PC-3 (cell line): ENCODE data around the gene FOXN3. TPM values are rescaled to one million over a fixed set of nuclear protein-coding genes. Genes with fewer than 3 reads are reported as not detected.

ENCODE experiments used
- ATAC-seq: fragments of 200-7000 bp; cut with Tn5 transposase; 2 replicates; pipeline ENCODE4 v1.9.1; 2020; ENCODE audit warnings: mild to moderate bottlenecking, moderate library complexity
- BruUV-seq: library from RNA; stranded (reverse); fragments of 400-500 nt; replicated peaks from 2 replicates; lab custom pipeline; 2021; lab: Mats Ljungman, UMichigan
- CTCF ChIA-PET: fragments of 300-600 bp; sonication (Branson Sonifier 250); formaldehyde crosslinking; loops from one replicate; lab custom pipeline; 2022; ENCODE audit warnings: antibody characterized with exemption; lab: Charles Lee
- POLR2A ChIA-PET: fragments of 300-600 bp; sonication (Branson Sonifier 250); formaldehyde crosslinking; loops from one replicate; lab custom pipeline; 2022; ENCODE audit warnings: antibody characterized with exemption; ENCODE audit not compliant: unreplicated experiment; lab: Charles Lee
- DNase-seq: peaks from one replicate; pipeline ENCODE4 v3.0.0-alpha.2; 2015
- H2AFZ ChIP-seq: fragments of 300-600 bp; sonication (generic); 2 replicates; pipeline ENCODE4 v1.6.0; 2016; ENCODE audit warnings: antibody characterized with exemption, low read length
- H3F3A ChIP-seq: fragments of 300-600 bp; sonication (generic); one replicate; pipeline ENCODE4 v1.6.0; 2017; ENCODE audit warnings: antibody characterized with exemption, low read length, control low read depth, mild to moderate bottlenecking; ENCODE audit not compliant: unreplicated experiment
- H3K27ac ChIP-seq: fragments of 300-600 bp; sonication (generic); 2 replicates; pipeline ENCODE4 v1.5.1; 2016; ENCODE audit warnings: mild to moderate bottlenecking, low read length
- H3K27me3 ChIP-seq: fragments of 300-600 bp; sonication (generic); 2 replicates; pipeline ENCODE4 v1.6.1; 2016; ENCODE audit warnings: low read length, mixed read lengths
- H3K36me3 ChIP-seq: fragments of 300-600 bp; sonication (generic); 2 replicates; pipeline ENCODE4 v1.6.1; 2016; ENCODE audit warnings: low read depth, mixed run types, low read length, mixed read lengths
- H3K4me1 ChIP-seq: fragments of 300-600 bp; sonication (generic); 2 replicates; pipeline ENCODE4 v1.5.1; 2016; ENCODE audit warnings: low read length; ENCODE audit not compliant: insufficient read depth
- H3K4me2 ChIP-seq: fragments of 300-600 bp; sonication (generic); 2 replicates; pipeline ENCODE4 v1.6.0; 2016; ENCODE audit warnings: low read length
- H3K4me3 ChIP-seq: fragments of 300-600 bp; sonication (generic); 2 replicates; pipeline ENCODE4 v1.5.1; 2016; ENCODE audit warnings: mild to moderate bottlenecking, low read length, mixed read lengths
- H3K79me2 ChIP-seq: fragments of 300-600 bp; sonication (generic); 2 replicates; pipeline ENCODE4 v1.6.1; 2017; ENCODE audit warnings: low read length, mixed read lengths
- H3K9ac ChIP-seq: fragments of 300-600 bp; sonication (generic); 2 replicates; pipeline ENCODE4 v1.6.0; 2016; ENCODE audit warnings: mild to moderate bottlenecking, low read length
- H3K9me2 ChIP-seq: fragments of 300-600 bp; sonication (generic); replicated peaks from 2 replicates; pipeline ENCODE4 v1.6.1; 2016; ENCODE audit warnings: mixed run types, low read length, mixed read lengths
- H3K9me3 ChIP-seq: fragments of 300-600 bp; sonication (generic); 2 replicates; pipeline ENCODE4 v1.6.1; 2016; ENCODE audit warnings: low read length, mixed read lengths
- H4K20me1 ChIP-seq: fragments of 300-600 bp; sonication (generic); 2 replicates; pipeline ENCODE4 v1.6.1; 2016; ENCODE audit warnings: low read length, mixed read lengths
- EZH2 ChIP-seq: fragments of 300-600 bp; sonication (generic); IDR thresholded peaks from one replicate; pipeline ENCODE4 v1.6.1; 2017; ENCODE audit warnings: antibody characterized with exemption, mild to moderate bottlenecking, low read length; ENCODE audit not compliant: unreplicated experiment
- EZH2phosphoT487 ChIP-seq: fragments of 300-600 bp; sonication (generic); IDR thresholded peaks from 2 replicates; pipeline ENCODE4 v1.6.1; 2018; ENCODE audit warnings: mild to moderate bottlenecking, antibody characterized with exemption, low read length, borderline replicate concordance
- intact Hi-C: fragments of 100-400 bp; cut with micrococcal nuclease; formaldehyde crosslinking; loops from 2 replicates; pipeline ENCODE4 v1.9.0; 2023
- total RNA-seq: library from RNA; depleted of rRNA; stranded (reverse); fragments of >200 nt; gene quantifications from 2 replicates; pipeline ENCODE4 v1.2.3, GENCODE V29; 2014
- TF ChIP-seq, protein P1 (sequence below): fragments of 300-600 bp; sonication (generic); conservative IDR thresholded peaks from 2 replicates; pipeline ENCODE4 v1.5.1; 2017; ENCODE audit warnings: antibody characterized with exemption, low read depth, mild to moderate bottlenecking, low read length

FOXN3 gene
- total RNA-seq, 1 experiment from 2014 or later: 13.3 TPM

DNA sequence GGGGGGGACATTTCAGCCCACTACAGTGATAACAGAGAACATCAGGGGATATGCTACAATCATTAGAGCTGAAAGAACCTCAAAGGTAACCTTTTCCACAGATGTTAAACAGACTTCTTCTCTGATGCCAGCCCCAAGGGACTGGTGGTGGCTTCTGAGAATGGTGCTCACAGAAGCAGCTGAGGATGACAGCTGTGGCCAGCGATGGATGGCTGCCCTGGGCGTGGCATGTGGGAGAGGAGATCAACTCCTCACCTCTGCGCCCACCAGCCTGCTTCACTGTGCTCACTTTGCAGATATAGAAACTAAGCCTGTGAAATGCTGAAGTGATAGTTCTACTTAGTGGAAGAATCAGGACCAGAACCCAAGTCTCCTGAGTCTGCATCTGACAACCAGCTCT, 33.0 kb downstream of the FOXN3 start:
- peaks cover 3% of the 10 kb centered on the region; the same call in 1 of the 2 replicates for H3K36me3 ChIP-seq
- H4K20me1 ChIP-seq: no peaks in the 10 kb centered on the region
- no peaks in the 10 kb centered on the region for H3K9me2 ChIP-seq
- no peak overlapping the region for H3K27ac ChIP-seq
- POLR2A ChIA-PET: no interaction called here
- H3K9ac ChIP-seq: no peak overlapping the region
- H3K9me3 ChIP-seq: no peaks in the 10 kb centered on the region
- TF ChIP-seq EZH2 (no peak), EZH2phosphoT487 (no peak)
- TF ChIP-seq, protein P1, sequence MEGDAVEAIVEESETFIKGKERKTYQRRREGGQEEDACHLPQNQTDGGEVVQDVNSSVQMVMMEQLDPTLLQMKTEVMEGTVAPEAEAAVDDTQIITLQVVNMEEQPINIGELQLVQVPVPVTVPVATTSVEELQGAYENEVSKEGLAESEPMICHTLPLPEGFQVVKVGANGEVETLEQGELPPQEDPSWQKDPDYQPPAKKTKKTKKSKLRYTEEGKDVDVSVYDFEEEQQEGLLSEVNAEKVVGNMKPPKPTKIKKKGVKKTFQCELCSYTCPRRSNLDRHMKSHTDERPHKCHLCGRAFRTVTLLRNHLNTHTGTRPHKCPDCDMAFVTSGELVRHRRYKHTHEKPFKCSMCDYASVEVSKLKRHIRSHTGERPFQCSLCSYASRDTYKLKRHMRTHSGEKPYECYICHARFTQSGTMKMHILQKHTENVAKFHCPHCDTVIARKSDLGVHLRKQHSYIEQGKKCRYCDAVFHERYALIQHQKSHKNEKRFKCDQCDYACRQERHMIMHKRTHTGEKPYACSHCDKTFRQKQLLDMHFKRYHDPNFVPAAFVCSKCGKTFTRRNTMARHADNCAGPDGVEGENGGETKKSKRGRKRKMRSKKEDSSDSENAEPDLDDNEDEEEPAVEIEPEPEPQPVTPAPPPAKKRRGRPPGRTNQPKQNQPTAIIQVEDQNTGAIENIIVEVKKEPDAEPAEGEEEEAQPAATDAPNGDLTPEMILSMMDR: no peak
- intact Hi-C loops: no loop called here
- H3K79me2 ChIP-seq: no peaks in the 10 kb centered on the region
- CTCF ChIA-PET: no interaction called here
- no peaks in the 10 kb centered on the region for H3K27me3 ChIP-seq
- H2AFZ ChIP-seq: no peak overlapping the region
- H3F3A ChIP-seq: no peaks in the 10 kb centered on the region
- no peak overlapping the region for H3K4me3 ChIP-seq
- H3K4me2 ChIP-seq: no peak overlapping the region
- no peak for DNase-seq
- no TSS peak for BruUV-seq
- H3K4me1 ChIP-seq: no peaks in the 10 kb centered on the region
- ATAC-seq: no peak

DNA sequence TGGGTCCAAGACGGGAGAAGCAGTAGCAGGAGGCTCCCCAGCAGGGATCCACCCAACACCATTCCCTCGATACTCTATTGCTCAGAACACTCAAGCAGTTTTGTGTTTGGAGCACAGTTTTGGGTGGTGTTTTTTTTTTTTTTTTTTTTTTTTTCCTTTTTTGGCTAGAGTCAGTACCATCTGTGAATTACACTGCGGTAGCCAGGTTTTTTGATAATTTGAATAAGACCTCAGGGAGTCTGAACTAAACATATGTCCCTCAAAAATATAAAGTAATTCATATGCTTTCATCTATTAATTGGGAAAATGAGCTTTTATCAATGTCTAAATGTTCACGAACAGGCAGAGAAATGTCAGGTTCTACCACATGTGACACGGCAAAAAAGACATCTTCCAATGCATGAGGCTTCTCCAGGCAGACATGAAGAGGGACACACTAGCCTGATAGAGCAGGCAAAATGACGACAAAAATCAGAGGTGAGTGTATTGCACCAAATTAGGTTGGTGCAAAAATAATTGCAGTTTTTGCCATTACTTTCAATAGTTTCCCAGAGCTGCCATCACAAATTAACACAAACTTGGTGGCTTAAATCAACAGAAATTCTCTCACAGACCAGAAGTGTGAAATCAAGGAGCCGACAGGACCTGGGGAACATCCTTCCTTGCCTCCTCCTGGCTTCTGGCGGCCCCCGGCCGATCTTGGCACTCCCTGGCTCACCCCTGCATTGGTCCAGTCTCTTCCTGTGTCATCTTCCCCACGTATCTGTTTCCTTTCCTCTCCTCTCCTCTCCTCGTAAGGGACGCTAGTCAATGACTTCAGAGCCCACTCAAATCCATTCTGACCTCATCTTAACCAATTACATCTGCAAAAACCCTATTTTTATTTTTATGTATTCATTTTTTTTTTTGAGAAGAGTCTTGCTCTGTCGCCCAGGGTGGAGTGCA, 33.9 kb downstream of the FOXN3 start:
- H3K9ac ChIP-seq: no peak overlapping the region
- no peak for DNase-seq
- no peak overlapping the region for H2AFZ ChIP-seq
- H3K4me2 ChIP-seq: no peak overlapping the region
- H3F3A ChIP-seq: no peaks in the 10 kb centered on the region
- H3K9me2 ChIP-seq: no peaks in the 10 kb centered on the region
- intact Hi-C loops: no loop called here
- no peaks in the 10 kb centered on the region for H3K27me3 ChIP-seq
- H3K36me3 ChIP-seq: peaks cover 3% of the 10 kb centered on the region; the same call in 1 of the 2 replicates
- ChIA-PET POLR2A (no interaction called here), CTCF (no interaction called here)
- H3K4me1 ChIP-seq: no peaks in the 10 kb centered on the region
- no peak overlapping the region for H3K27ac ChIP-seq
- no peaks in the 10 kb centered on the region for H3K79me2 ChIP-seq
- no peak overlapping the region for H3K4me3 ChIP-seq
- ATAC-seq: no peak
- H3K9me3 ChIP-seq: no peaks in the 10 kb centered on the region
- TF ChIP-seq EZH2 (no peak), EZH2phosphoT487 (no peak)
- TF ChIP-seq, protein P1: no peak
- no peaks in the 10 kb centered on the region for H4K20me1 ChIP-seq
- no TSS peak for BruUV-seq

DNA sequence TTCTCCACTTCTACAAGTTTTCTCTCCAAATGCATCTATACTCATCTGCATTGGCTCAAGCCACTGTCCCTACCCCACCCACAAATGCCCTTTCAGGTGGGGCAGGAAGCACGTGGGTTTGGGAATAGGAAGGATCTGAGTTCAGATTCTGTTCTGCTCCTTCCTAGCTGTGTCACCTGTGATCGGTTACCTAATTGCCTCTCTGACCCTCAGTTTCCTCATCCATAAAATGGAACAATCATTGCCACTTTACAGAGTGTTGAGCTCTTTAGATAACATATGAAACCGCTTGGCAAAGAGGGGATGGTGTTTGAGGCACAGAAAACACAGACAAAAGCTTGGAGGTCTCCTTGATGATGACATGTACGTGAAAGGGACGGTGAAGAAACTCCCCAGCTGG, 34.5 kb downstream of the FOXN3 start:
- BruUV-seq: no TSS peak
- TF ChIP-seq, protein P1: no peak
- TF ChIP-seq EZH2phosphoT487 (no peak), EZH2 (no peak)
- Histone ChIP-seq H3F3A (no peaks in the 10 kb centered on the region), H3K4me2 (no peak overlapping the region), H4K20me1 (no peaks in the 10 kb centered on the region), H3K36me3 (peaks cover 3% of the 10 kb centered on the region; the same call in 1 of the 2 replicates), H3K4me1 (no peaks in the 10 kb centered on the region), H3K4me3 (no peak overlapping the region), H3K9me2 (no peaks in the 10 kb centered on the region), H3K9ac (no peak overlapping the region), H3K27me3 (no peaks in the 10 kb centered on the region), H3K79me2 (no peaks in the 10 kb centered on the region), H3K9me3 (no peaks in the 10 kb centered on the region), H3K27ac (no peak overlapping the region), H2AFZ (no peak overlapping the region)
- ChIA-PET CTCF (no interaction called here), POLR2A (no interaction called here)
- intact Hi-C loops: no loop called here
- ATAC-seq: no peak
- DNase-seq: no peak
